Measurements from ENCODE around the gene SH3BP2. TPM values are rescaled to one million over a fixed set of nuclear protein-coding genes. Genes with fewer than 3 reads are reported as not detected.

Gene SH3BP2
- total RNA-seq, 8 experiments from 2014 or later, result 17.5 to 41.5 (median 24.1) TPM

GRCh38 chr4:2805712-2806389, 13.0 kb downstream of the SH3BP2 start:
- in situ Hi-C loops (cut with MboI; ENCODE audit: low pct_unique_long_range_greater_than_20kb in 2 of 9, low sequenced_read_pairs in 9 of 9, unreplicated experiment in 9 of 9), result no loop called here
- no peak overlapping the region for H3K4me3 ChIP-seq
- ATAC-seq (replicated peaks in 6 of 8), result peak in 2 of 8 experiments; percentile 19 to 40

GRCh38 chr4:2806390-2807355, 13.8 kb downstream of the SH3BP2 start:
- Histone ChIP-seq H3K27ac (peak overlapping the region; percentile 46 to 54), H3K4me3 (no peak overlapping the region), H3K4me1 (replicated peaks in 1 of 2) (peaks cover 26 to 32% of the 10 kb centered on the region in 2 donors)
- ATAC-seq (replicated peaks in 6 of 8), result peak; percentile 30 to 90 (median 83)
- 44 to 82% (median 60%) methylated on average over 2 to 5 of the region's 28 CpGs; no CpG with 5 or more reads in 5 of the 10 experiments for WGBS, 10 experiments
- in situ Hi-C loops (cut with MboI; ENCODE audit: low pct_unique_long_range_greater_than_20kb in 2 of 9, low sequenced_read_pairs in 9 of 9, unreplicated experiment in 9 of 9), result no loop called here

More at GRCh38 chr4:2805712-2806389, 13.0 kb downstream of the SH3BP2 start:
- Histone ChIP-seq H3K4me1 (replicated peaks in 1 of 2) (peaks cover 29 to 34% of the 10 kb centered on the region in 2 donors), H3K27ac (no peak overlapping the region)
- WGBS, 10 experiments, result 92 to 100% methylated on average over 2 to 6 of the region's 20 CpGs; no CpG with 5 or more reads in 8 of the 10 experiments

- in situ Hi-C loops (cut with MboI; ENCODE audit: low pct_unique_long_range_greater_than_20kb in 2 of 9, low sequenced_read_pairs in 9 of 9, unreplicated experiment in 9 of 9), result no loop called here
- no peak for ATAC-seq (replicated peaks in 6 of 8)
- H3K4me1 ChIP-seq (replicated peaks in 1 of 2), result peaks cover 33 to 41% of the 10 kb centered on the region in 2 donors
- no peak overlapping the region for H3K4me3 ChIP-seq
- 80 to 100% (median 96%) methylated on average over 2 to 5 of the region's 13 CpGs; no CpG with 5 or more reads in 7 of the 10 experiments for whole genome bisulfite sequencing, 10 experiments
- no peak overlapping the region for H3K27ac ChIP-seq
Measured at GRCh38 chr4:2807571-2807970, 14.7 kb downstream of the SH3BP2 start.

- peaks cover 33 to 44% of the 10 kb centered on the region in 2 donors for H3K4me1 ChIP-seq (replicated peaks in 1 of 2)
- H3K27ac ChIP-seq, result no peak overlapping the region
- WGBS, 10 experiments, result 67 to 100% (median 100%) methylated on average over 1 to 3 of the region's 7 CpGs; no CpG with 5 or more reads in 3 of the 10 experiments
- H3K4me3 ChIP-seq, result no peak overlapping the region
- in situ Hi-C loops (cut with MboI; ENCODE audit: low pct_unique_long_range_greater_than_20kb in 2 of 9, low sequenced_read_pairs in 9 of 9, unreplicated experiment in 9 of 9), result no loop called here
- ATAC-seq (replicated peaks in 6 of 8), result no peak
Measured at GRCh38 chr4:2808001-2808400, 15.1 kb downstream of the SH3BP2 start.

GRCh38 chr4:2809610-2810180, 16.8 kb downstream of the SH3BP2 start:
- ATAC-seq (replicated peaks in 6 of 8), result no peak
- in situ Hi-C loops (cut with MboI; ENCODE audit: low pct_unique_long_range_greater_than_20kb in 2 of 9, low sequenced_read_pairs in 9 of 9, unreplicated experiment in 9 of 9), result no loop called here
- no peak overlapping the region for H3K4me3 ChIP-seq
- H3K27ac ChIP-seq, result peak overlapping the region in 1 of 2 donors; percentile 16
- 7 to 100% (median 50%) methylated on average over 1 to 2 of the region's 10 CpGs; no CpG with 5 or more reads in 7 of the 10 experiments for WGBS, 10 experiments
- peaks cover 33 to 44% of the 10 kb centered on the region in 2 donors for H3K4me1 ChIP-seq (replicated peaks in 1 of 2)

GRCh38 chr4:2810388-2810787, 17.5 kb downstream of the SH3BP2 start:
- H3K4me3 ChIP-seq, result no peak overlapping the region
- 74 to 80% methylated on average over 1 to 3 of the region's 10 CpGs; no CpG with 5 or more reads in 8 of the 10 experiments for WGBS, 10 experiments
- in situ Hi-C loops (cut with MboI; ENCODE audit: low pct_unique_long_range_greater_than_20kb in 2 of 9, low sequenced_read_pairs in 9 of 9, unreplicated experiment in 9 of 9), result no loop called here
- H3K4me1 ChIP-seq (replicated peaks in 1 of 2), result peaks cover 33 to 44% of the 10 kb centered on the region in 2 donors
- H3K27ac ChIP-seq, result no peak overlapping the region
- ATAC-seq (replicated peaks in 6 of 8), result no peak

- peaks cover 26 to 36% of the 10 kb centered on the region in 2 donors for H3K4me1 ChIP-seq (replicated peaks in 1 of 2)
- peak; percentile 22 to 80 (median 42) for ATAC-seq (replicated peaks in 6 of 8)
- no peak overlapping the region for H3K27ac ChIP-seq
- H3K4me3 ChIP-seq, result no peak overlapping the region
- 10 to 65% (median 17%) methylated on average over 2 to 4 of the region's 21 CpGs; no CpG with 5 or more reads in 7 of the 10 experiments for WGBS, 10 experiments
- in situ Hi-C loops (cut with MboI; ENCODE audit: low pct_unique_long_range_greater_than_20kb in 2 of 9, low sequenced_read_pairs in 9 of 9, unreplicated experiment in 9 of 9), result no loop called here
Measured at GRCh38 chr4:2811830-2812611, 19.1 kb downstream of the SH3BP2 start.

- peak; percentile 5 to 65 (median 36) for ATAC-seq (replicated peaks in 6 of 8)
- no peak overlapping the region for H3K27ac ChIP-seq
- H3K4me1 ChIP-seq (replicated peaks in 1 of 2), result peaks cover 25 to 31% of the 10 kb centered on the region in 2 donors
- in situ Hi-C loops (cut with MboI; ENCODE audit: low pct_unique_long_range_greater_than_20kb in 2 of 9, low sequenced_read_pairs in 9 of 9, unreplicated experiment in 9 of 9), result no loop called here
- H3K4me3 ChIP-seq, result no peak overlapping the region
- WGBS, 10 experiments, result 0 to 89% (median 75%) methylated on average over 1 to 7 of the region's 20 CpGs; no CpG with 5 or more reads in 4 of the 10 experiments
Measured at GRCh38 chr4:2812612-2813354, 19.9 kb downstream of the SH3BP2 start.

GRCh38 chr4:2813446-2814405, 20.8 kb downstream of the SH3BP2 start:
- H3K4me3 ChIP-seq, result no peak overlapping the region

GRCh38 chr4:2814627-2815270, 21.9 kb downstream of the SH3BP2 start:
- WGBS, 10 experiments, result 100% methylated on average over 1 of the region's 7 CpGs; no CpG with 5 or more reads in 9 of the 10 experiments
- Histone ChIP-seq H3K4me1 (replicated peaks in 1 of 2) (peaks cover 26 to 28% of the 10 kb centered on the region in 2 donors), H3K4me3 (no peak overlapping the region), H3K27ac (no peak overlapping the region)
- in situ Hi-C loops (cut with MboI; ENCODE audit: low pct_unique_long_range_greater_than_20kb in 2 of 9, low sequenced_read_pairs in 9 of 9, unreplicated experiment in 9 of 9), result no loop called here
- no peak for ATAC-seq (replicated peaks in 6 of 8)

More at GRCh38 chr4:2813446-2814405, 20.8 kb downstream of the SH3BP2 start:
- Histone ChIP-seq H3K4me1 (replicated peaks in 1 of 2) (peaks cover 25 to 31% of the 10 kb centered on the region in 2 donors), H3K27ac (no peak overlapping the region)
- 60 to 93% (median 80%) methylated on average over 1 to 10 of the region's 17 CpGs for WGBS, 10 experiments
- ATAC-seq (replicated peaks in 6 of 8), result no peak
- in situ Hi-C loops (cut with MboI; ENCODE audit: low pct_unique_long_range_greater_than_20kb in 2 of 9, low sequenced_read_pairs in 9 of 9, unreplicated experiment in 9 of 9), result no loop called here
